Ascending aorta (tissue), 2 donors: ENCODE data around the gene AADAT. TPM values are rescaled to one million over a fixed set of nuclear protein-coding genes. Genes with fewer than 3 reads are reported as not detected.
A peak's percentile ranks its signal among the peaks of the same experiment; 100 is the strongest.

Source experiments
- DNase-seq, 2 donors: peaks; one replicate each; pipeline ENCODE4 v3.0.0-alpha.2; 2019; ENCODE audit warnings: low spot score in 2 of 2
- H3K27ac ChIP-seq, 2 donors: fragments of 200-600 bp; sonication (generic); one replicate each; pipeline ENCODE4 v1.5.1; 2016 to 2017; ENCODE audit warnings: mild to moderate bottlenecking in 1 of 2
- H3K27me3 ChIP-seq: fragments of 200-600 bp; sonication (generic); one replicate; pipeline ENCODE4 v1.5.1; 2017
- H3K36me3 ChIP-seq, 2 donors: fragments of 200-600 bp; sonication (generic); one replicate each; pipeline ENCODE4 v1.5.1; 2016
- H3K4me1 ChIP-seq, 2 donors: fragments of 200-600 bp; sonication (generic); one replicate each; pipeline ENCODE4 v1.5.1; 2016 to 2017; ENCODE audit warnings: mild to moderate bottlenecking in 1 of 2
- H3K4me3 ChIP-seq, 2 donors: fragments of 200-600 bp; sonication (generic); one replicate each; pipeline ENCODE4 v1.5.1; 2016 to 2017; ENCODE audit warnings: mild to moderate bottlenecking in 1 of 2
- H3K9me3 ChIP-seq, 2 donors: fragments of 200-600 bp; sonication (generic); one replicate each; pipeline ENCODE4 v1.5.1; 2016
- intact Hi-C: fragments of 100-400 bp; cut with DNase I; formaldehyde crosslinking; loops from one replicate; pipeline ENCODE4 v1.15.1; 2023
- total RNA-seq: library from RNA; depleted of rRNA; stranded (reverse); fragments of >200 nt; gene quantifications from one replicate; pipeline ENCODE4 v1.1.0, GENCODE V29; 2016
- TF ChIP-seq, protein P1 (sequence below), 3 experiments: fragments of 200-600 bp in 2 of 3; fragments of 450-650 bp in 1 of 3; sonication (generic) in 2 of 3; IDR thresholded peaks; one replicate each; pipeline ENCODE4 v1.5.1; 2016 to 2019; ENCODE audit warnings: antibody characterized with exemption in 3 of 3, mild to moderate bottlenecking in 1 of 3, moderate library complexity in 1 of 3

The AADAT gene
- total RNA-seq, 1 donor from 2014 or later, result 19.7 TPM

DNA sequence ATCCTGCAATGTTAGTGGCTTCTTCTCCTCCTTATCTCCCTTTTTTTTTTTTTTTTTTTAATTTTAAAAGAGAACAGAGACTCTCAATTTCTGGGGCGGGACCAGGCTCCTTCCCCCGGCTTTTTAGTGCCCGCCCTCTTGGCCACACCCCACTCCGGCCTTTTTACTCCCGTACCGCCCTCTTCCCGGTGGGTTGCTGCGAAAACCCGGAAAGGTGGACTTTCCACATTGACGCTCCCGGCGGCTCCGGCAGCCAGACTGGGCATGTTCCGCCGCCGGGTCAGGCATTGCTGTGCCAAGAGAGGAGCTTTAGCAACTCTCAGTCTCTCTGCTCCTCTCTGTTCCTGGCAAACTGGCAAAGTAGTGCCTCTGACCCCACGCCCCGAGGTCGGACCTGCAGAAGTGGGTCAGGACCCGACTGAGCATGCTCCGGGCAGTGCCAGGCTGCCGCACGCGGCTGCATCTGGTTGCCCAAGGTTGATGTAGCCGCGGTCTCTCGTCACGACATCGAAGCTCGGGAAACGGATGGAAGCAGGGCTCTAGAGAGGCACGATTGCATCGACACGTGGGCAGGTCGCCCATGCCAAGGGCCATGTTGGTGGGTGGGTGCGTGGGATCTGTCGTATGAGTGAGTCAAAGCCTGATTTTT lies 62.5 kb downstream of the AADAT start:
- intact Hi-C loops, result loop anchor here (2.0 to 10.0 kb wide), 5 partner anchors 63 to 1543 kb away; partner anchors contain the start of genes DDX60L, HPF1 and NEK1
- Histone ChIP-seq H3K36me3 (no peaks in the 10 kb centered on the region), H3K27ac (peak overlapping the region in 1 of 2 donors; percentile 88), H3K9me3 (no peaks in the 10 kb centered on the region), H3K27me3 (no peaks in the 10 kb centered on the region), H3K4me3 (peak overlapping the region; percentile 84 to 93), H3K4me1 (peaks cover 0 to 11% of the 10 kb centered on the region in 2 donors)
- DNase-seq, result peak; percentile 50 to 95
- TF ChIP-seq, protein P1, sequence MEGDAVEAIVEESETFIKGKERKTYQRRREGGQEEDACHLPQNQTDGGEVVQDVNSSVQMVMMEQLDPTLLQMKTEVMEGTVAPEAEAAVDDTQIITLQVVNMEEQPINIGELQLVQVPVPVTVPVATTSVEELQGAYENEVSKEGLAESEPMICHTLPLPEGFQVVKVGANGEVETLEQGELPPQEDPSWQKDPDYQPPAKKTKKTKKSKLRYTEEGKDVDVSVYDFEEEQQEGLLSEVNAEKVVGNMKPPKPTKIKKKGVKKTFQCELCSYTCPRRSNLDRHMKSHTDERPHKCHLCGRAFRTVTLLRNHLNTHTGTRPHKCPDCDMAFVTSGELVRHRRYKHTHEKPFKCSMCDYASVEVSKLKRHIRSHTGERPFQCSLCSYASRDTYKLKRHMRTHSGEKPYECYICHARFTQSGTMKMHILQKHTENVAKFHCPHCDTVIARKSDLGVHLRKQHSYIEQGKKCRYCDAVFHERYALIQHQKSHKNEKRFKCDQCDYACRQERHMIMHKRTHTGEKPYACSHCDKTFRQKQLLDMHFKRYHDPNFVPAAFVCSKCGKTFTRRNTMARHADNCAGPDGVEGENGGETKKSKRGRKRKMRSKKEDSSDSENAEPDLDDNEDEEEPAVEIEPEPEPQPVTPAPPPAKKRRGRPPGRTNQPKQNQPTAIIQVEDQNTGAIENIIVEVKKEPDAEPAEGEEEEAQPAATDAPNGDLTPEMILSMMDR (IDR thresholded peaks at IDR 0.05), result no peak

GRCh38 chr4:170026253-170027021 lies 63.3 kb downstream of the AADAT start, which contains the start of gene MFAP3L:
MFAP3L (minus strand) TSS chr4:170026395; CDS start chr4:170005877, 20,518 bp downstream.
- H3K9me3 ChIP-seq, result no peaks in the 10 kb centered on the region
- intact Hi-C loops, result loop anchor here (1.0 to 10.0 kb wide), 6 partner anchors 23 to 1542 kb away; partner anchors contain the start of genes DDX60L, HPF1 and NEK1

GRCh38 chr4:170025523-170026252 lies 64.1 kb downstream of the AADAT start:
- intact Hi-C loops, result loop anchor here (1.0 to 10.0 kb wide), 6 partner anchors 22 to 1541 kb away; partner anchors contain the start of genes DDX60L, HPF1 and NEK1
- Histone ChIP-seq H3K9me3 (no peaks in the 10 kb centered on the region), H3K4me3 (peak overlapping the region; percentile 84 to 93), H3K27me3 (no peaks in the 10 kb centered on the region), H3K4me1 (peaks cover 0 to 11% of the 10 kb centered on the region in 2 donors), H3K36me3 (no peaks in the 10 kb centered on the region), H3K27ac (peak overlapping the region; percentile 33 to 88)
- TF ChIP-seq, protein P1 (IDR thresholded peaks at IDR 0.05), result no peak
- no peak for DNase-seq

More at GRCh38 chr4:170026253-170027021, 63.3 kb downstream of the AADAT start, which contains the start of gene MFAP3L:
- TF ChIP-seq, protein P1 (IDR thresholded peaks at IDR 0.05), result peak in 1 of 3 experiments; percentile 6
- DNase-seq, result peak; percentile 55 to 94
- peak within 1 kb of the TSS; percentile 84 to 93 for H3K4me3 ChIP-seq
- H3K36me3 ChIP-seq, result no peaks in the 10 kb centered on the region
- peaks cover 0 to 11% of the 10 kb centered on the region in 2 donors for H3K4me1 ChIP-seq
- H3K27ac ChIP-seq, result peak within 1 kb of the TSS; percentile 88 to 94
- no peaks in the 10 kb centered on the region for H3K27me3 ChIP-seq

DNA sequence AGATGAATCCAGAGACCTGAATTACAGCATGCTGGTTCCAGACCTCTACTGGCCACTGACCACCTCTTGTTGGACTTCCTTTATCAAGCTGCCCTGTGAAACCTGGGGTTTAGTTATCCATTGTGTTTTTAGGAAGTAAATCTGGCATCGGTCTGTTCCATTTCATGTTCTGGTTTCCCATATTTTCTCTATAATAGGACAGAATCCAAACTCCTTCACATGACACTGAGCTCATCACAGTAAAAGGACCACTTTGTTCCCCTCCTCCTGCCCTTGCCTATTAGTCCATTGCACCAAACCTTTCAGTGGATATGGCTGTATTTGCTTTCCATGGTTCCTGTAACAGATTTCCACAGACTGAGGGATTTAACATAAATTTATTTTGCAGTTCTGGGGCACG lies 67.5 kb downstream of the AADAT start:
- Histone ChIP-seq H3K4me3 (no peak overlapping the region), H3K36me3 (no peaks in the 10 kb centered on the region), H3K4me1 (peaks cover 0 to 6% of the 10 kb centered on the region in 2 donors), H3K9me3 (no peaks in the 10 kb centered on the region), H3K27ac (no peak overlapping the region), H3K27me3 (no peaks in the 10 kb centered on the region)
- TF ChIP-seq, protein P1 (IDR thresholded peaks at IDR 0.05), result no peak
- intact Hi-C loops, result loop anchor here (10.0 kb wide), 1 partner anchor 1537 kb away; the partner anchor contains the start of gene DDX60L
- no peak for DNase-seq

GRCh38 chr4:170017252-170017651 lies 72.5 kb downstream of the AADAT start:
- DNase-seq, result no peak
- no peaks in the 10 kb centered on the region for H3K9me3 ChIP-seq
- peaks cover 0 to 19% of the 10 kb centered on the region in 2 donors for H3K4me1 ChIP-seq
- H3K36me3 ChIP-seq, result no peaks in the 10 kb centered on the region
- no peak overlapping the region for H3K4me3 ChIP-seq
- no peaks in the 10 kb centered on the region for H3K27me3 ChIP-seq
- H3K27ac ChIP-seq, result no peak overlapping the region
- TF ChIP-seq, protein P1 (IDR thresholded peaks at IDR 0.05), result no peak
- intact Hi-C loops, result no loop called here
